ENCODE results near the gene SIDT1. TPM values are rescaled to one million over a fixed set of nuclear protein-coding genes. Genes with fewer than 3 reads are reported as not detected.

The SIDT1 gene
- total RNA-seq, 2 donors from 2014 or later, result 1.6 to 14.0 TPM

DNA sequence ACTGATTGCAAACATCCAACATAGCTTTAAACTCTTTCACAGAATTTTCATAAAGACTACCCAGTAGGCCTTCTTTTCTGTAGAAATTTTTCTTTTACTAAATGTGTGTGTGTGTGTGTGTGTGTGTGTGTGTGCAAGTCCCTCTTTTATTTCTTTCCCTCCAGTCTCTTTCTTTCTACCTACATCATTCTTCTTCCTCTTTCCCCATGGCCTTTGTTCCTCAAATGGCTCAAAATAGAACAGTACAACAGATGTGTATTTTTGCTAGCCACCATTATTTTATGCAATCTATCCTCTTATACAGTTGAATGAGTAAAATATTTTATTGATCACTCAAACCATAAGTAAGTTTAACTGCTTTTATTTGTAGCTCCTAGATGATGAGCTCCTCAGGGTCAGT lies 87.7 kb downstream of the SIDT1 start:
- ATAC-seq (ENCODE audit: insufficient number of reproducible peaks, low FRiP score, low read depth) (no peak), DNase-seq (ENCODE audit: low spot score) (no peak)
- Histone ChIP-seq H3K4me3 (no peak overlapping the region), H3K27ac (no peak overlapping the region), H3K4me1 (ENCODE audit: control insufficient read depth in 1 of 2, low read depth in 2 of 2) (peaks cover 0 to 4% of the 10 kb centered on the region in 2 donors), H3K36me3 (no peaks in the 10 kb centered on the region), H3K9me3 (no peaks in the 10 kb centered on the region), H3K27me3 (replicated peaks; ENCODE audit: insufficient read depth) (no peaks in the 10 kb centered on the region)
- TF ChIP-seq, protein P1, sequence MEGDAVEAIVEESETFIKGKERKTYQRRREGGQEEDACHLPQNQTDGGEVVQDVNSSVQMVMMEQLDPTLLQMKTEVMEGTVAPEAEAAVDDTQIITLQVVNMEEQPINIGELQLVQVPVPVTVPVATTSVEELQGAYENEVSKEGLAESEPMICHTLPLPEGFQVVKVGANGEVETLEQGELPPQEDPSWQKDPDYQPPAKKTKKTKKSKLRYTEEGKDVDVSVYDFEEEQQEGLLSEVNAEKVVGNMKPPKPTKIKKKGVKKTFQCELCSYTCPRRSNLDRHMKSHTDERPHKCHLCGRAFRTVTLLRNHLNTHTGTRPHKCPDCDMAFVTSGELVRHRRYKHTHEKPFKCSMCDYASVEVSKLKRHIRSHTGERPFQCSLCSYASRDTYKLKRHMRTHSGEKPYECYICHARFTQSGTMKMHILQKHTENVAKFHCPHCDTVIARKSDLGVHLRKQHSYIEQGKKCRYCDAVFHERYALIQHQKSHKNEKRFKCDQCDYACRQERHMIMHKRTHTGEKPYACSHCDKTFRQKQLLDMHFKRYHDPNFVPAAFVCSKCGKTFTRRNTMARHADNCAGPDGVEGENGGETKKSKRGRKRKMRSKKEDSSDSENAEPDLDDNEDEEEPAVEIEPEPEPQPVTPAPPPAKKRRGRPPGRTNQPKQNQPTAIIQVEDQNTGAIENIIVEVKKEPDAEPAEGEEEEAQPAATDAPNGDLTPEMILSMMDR (IDR thresholded peaks at IDR 0.05), result no peak

DNA sequence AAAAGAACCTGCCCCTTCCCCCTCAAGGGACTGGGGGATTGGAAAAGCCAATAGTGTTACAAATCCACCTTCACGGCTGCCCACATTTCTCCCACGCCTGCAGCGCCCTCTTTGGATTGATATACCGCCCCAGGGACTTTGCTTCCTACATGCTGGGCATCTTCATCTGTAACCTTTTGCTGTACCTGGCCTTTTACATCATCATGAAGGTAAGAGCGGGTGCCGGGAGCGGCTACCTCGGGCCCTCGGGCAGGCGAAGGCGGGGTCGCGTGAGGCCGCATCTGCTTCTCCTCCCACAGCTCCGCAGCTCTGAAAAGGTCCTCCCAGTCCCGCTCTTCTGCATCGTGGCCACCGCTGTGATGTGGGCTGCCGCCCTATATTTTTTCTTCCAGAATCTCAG lies 91.0 kb downstream of the SIDT1 start:
- no peaks in the 10 kb centered on the region for H3K36me3 ChIP-seq
- H3K4me1 ChIP-seq (ENCODE audit: control insufficient read depth in 1 of 2, low read depth in 2 of 2), result no peaks in the 10 kb centered on the region
- DNase-seq (ENCODE audit: low spot score) (no peak), ATAC-seq (ENCODE audit: insufficient number of reproducible peaks, low FRiP score, low read depth) (no peak)
- no peaks in the 10 kb centered on the region for H3K27me3 ChIP-seq (replicated peaks; ENCODE audit: insufficient read depth)
- H3K4me3 ChIP-seq, result peak overlapping the region; percentile 56
- H3K9me3 ChIP-seq, result no peaks in the 10 kb centered on the region
- TF ChIP-seq, protein P1 (IDR thresholded peaks at IDR 0.05), result no peak
- no peak overlapping the region for H3K27ac ChIP-seq

DNA sequence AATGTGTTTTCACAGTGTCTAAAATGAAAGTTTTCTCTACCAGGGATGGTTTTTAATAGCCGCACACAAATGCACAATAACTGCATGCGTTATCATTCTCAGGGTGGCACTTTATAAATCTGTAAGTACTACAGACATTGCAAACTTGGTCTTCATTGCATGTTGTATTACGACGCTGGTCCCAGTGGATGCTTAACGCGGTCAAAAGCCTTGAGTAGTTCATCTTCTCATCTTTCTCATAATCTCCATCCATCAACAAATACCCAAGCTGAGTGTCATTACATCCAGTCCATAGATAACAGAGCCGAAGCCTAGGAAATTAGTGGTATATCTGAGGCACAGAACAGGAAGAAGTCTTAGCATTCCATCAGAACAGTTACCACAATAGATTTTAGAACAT lies 91.5 kb downstream of the SIDT1 start:
- peak overlapping the region; percentile 56 for H3K4me3 ChIP-seq
- no peaks in the 10 kb centered on the region for H3K36me3 ChIP-seq
- TF ChIP-seq, protein P1 (IDR thresholded peaks at IDR 0.05), result no peak

DNA sequence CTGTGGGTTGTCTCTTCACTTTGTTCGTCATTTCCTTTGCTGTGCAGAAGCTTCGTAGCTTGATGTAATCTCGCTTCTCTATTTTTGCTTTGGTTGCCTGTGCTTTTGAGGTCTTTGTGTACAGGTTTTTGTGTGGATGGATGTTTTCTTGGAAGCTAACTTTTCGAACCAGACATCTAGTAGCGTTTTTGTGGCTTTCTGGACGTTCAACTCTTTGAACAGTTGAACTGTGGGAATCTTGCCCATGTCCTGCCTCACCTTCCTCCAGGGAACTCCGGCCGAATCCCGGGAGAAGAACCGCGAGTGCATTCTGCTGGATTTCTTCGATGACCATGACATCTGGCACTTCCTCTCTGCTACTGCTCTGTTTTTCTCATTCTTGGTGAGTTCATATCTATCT lies 93.5 kb downstream of the SIDT1 start:
- H3K4me3 ChIP-seq, result peak overlapping the region; percentile 40
- no peaks in the 10 kb centered on the region for H3K9me3 ChIP-seq
- H3K4me1 ChIP-seq (ENCODE audit: control insufficient read depth in 1 of 2, low read depth in 2 of 2), result no peaks in the 10 kb centered on the region
- H3K27ac ChIP-seq, result no peak overlapping the region
- no peak for DNase-seq (ENCODE audit: low spot score)
- TF ChIP-seq, protein P1 (IDR thresholded peaks at IDR 0.05), result no peak
- no peaks in the 10 kb centered on the region for H3K36me3 ChIP-seq
- ATAC-seq (ENCODE audit: insufficient number of reproducible peaks, low FRiP score, low read depth), result no peak
- no peaks in the 10 kb centered on the region for H3K27me3 ChIP-seq (replicated peaks; ENCODE audit: insufficient read depth)

More for the DNA sequence above, 91.5 kb downstream of the SIDT1 start:
- H3K27me3 ChIP-seq (replicated peaks; ENCODE audit: insufficient read depth), result no peaks in the 10 kb centered on the region
- DNase-seq (ENCODE audit: low spot score), result no peak
- ATAC-seq (ENCODE audit: insufficient number of reproducible peaks, low FRiP score, low read depth), result no peak
- H3K9me3 ChIP-seq, result no peaks in the 10 kb centered on the region
- H3K27ac ChIP-seq, result no peak overlapping the region
- no peaks in the 10 kb centered on the region for H3K4me1 ChIP-seq (ENCODE audit: control insufficient read depth in 1 of 2, low read depth in 2 of 2)

DNA sequence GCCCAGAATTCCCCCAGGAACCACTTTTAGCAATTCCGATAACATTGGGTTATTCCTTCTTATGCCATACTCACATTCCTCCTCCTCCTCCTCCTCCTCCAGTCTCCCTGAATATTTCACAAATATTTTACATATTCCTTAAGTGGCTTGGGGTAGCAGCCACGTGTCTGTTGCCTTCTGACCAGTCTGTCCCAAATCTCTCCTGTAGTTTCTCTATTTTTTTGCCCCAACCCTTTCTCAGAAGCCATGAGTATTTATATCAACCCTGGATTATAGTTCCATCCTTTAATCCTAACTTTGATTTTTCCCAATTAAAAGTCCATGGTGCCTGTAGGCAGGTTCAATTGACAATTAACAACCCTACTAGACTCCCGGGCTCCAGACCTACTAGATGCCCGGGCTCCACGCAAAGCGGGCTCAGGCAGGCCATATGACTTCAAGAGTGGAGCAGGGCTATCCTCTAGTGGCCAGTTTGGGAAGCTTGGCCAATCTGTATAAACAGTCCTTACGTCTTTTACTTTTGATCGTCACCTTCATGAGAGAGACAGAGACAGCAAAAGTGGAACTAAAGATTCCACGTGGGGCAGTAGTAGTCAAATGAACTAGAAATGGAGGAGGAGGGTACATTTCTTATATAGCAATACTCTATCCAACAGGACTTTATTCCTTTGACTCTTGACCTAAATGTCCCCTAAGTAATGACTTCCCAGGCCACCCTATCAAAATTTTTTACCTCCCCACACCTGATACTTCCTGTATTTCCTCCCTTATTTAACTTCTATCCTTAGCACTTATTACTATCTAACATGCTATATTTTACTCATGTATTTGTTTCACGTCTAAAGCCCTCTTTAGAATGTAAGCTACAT lies 94.4 kb downstream of the SIDT1 start:
- DNase-seq (ENCODE audit: low spot score) (no peak), ATAC-seq (ENCODE audit: insufficient number of reproducible peaks, low FRiP score, low read depth) (peak; percentile 80)
- Histone ChIP-seq H3K4me3 (peak overlapping the region; percentile 40), H3K4me1 (ENCODE audit: control insufficient read depth in 1 of 2, low read depth in 2 of 2) (no peaks in the 10 kb centered on the region), H3K27me3 (replicated peaks; ENCODE audit: insufficient read depth) (no peaks in the 10 kb centered on the region), H3K27ac (no peak overlapping the region), H3K9me3 (no peaks in the 10 kb centered on the region), H3K36me3 (no peaks in the 10 kb centered on the region)
- TF ChIP-seq, protein P1 (IDR thresholded peaks at IDR 0.05), result peak; percentile 69
